ENCODE measurements around the gene TWIST1.

TWIST1 gene

DNA sequence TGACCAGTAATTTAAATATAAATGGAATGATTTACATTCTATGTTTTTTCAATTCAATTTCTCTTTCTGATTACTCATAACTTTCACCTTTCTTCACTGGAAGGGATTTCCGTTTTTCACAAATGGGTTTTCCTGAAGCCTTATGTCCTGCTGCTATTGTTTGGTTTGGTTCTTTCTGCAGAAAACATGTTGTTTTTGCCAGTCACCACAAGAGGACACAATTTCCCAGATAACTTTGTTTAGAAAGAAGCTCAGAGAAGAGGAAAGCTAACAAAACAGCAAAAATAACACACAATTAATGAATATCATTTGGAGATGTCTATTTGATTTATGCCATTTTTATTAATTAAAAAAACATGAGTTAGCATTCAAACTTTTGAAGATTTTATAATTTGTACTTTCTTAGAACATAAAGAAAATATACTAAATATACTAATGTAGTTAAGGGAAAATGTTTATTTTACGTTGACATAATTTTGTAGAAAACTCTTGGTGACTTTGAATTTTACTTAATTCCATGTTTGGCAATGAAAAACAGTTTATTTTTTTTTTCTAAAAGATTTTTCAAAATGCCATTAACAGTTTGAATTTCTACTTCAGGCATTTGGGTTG, 4.6 kb upstream of the TWIST1 start:
- Histone ChIP-seq H3K9me3 (ENCODE audit: insufficient read depth, low read depth, low read length) (no peaks in the 10 kb centered on the region), H3K27ac (ENCODE audit: low read depth, low read length) (no peak overlapping the region), H3K9ac (ENCODE audit: low read depth, low read length) (no peak overlapping the region), H3K27me3 (ENCODE audit: insufficient read depth, low read length) (peaks cover 51% of the 10 kb centered on the region), H3K4me1 (ENCODE audit: insufficient read depth, low read length) (peaks cover 25% of the 10 kb centered on the region), H3K36me3 (ENCODE audit: insufficient read depth, low read length) (no peaks in the 10 kb centered on the region), H3K4me3 (ENCODE audit: low read length) (no peak overlapping the region)
- 0% methylated on average over 1 of the region's 2 CpGs for WGBS

DNA sequence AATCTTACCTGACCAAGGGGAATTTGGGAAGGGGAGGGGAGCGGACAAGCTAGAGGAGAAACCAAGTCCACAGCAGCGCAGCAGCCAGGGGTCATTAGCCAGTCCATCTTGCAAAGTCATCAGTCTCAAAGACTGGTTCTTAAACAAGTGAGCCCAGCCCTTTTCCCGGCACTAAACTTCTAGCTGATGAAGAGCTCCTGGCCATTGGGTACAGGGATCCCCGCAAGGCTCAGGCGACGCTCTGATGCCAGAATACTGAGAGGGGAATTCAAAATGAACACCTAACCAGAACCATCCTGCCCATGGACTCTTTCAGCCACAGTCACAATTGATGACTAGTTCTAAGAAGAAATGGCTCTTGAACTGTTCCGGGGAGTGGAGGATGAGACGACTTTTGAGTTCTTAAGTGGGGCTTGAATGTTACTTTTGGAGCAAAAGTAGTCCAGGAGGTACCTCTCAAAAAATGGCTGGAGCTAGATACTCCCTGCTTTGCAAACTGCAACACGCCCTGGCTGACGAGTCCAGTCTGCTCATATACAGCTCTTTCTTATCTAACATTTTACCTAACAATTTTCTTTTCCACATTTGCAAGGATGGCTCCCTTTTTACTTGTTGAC, 2.5 kb upstream of the TWIST1 start:
- Histone ChIP-seq H3K27ac (ENCODE audit: low read depth, low read length) (no peak overlapping the region), H3K4me3 (ENCODE audit: low read length) (no peak overlapping the region), H3K4me1 (ENCODE audit: insufficient read depth, low read length) (peaks cover 25% of the 10 kb centered on the region), H3K36me3 (ENCODE audit: insufficient read depth, low read length) (no peaks in the 10 kb centered on the region), H3K9ac (ENCODE audit: low read depth, low read length) (no peak overlapping the region), H3K27me3 (ENCODE audit: insufficient read depth, low read length) (peaks cover 69% of the 10 kb centered on the region), H3K9me3 (ENCODE audit: insufficient read depth, low read depth, low read length) (no peaks in the 10 kb centered on the region)
- 12% methylated on average over 10 of the region's 10 CpGs for WGBS

DNA sequence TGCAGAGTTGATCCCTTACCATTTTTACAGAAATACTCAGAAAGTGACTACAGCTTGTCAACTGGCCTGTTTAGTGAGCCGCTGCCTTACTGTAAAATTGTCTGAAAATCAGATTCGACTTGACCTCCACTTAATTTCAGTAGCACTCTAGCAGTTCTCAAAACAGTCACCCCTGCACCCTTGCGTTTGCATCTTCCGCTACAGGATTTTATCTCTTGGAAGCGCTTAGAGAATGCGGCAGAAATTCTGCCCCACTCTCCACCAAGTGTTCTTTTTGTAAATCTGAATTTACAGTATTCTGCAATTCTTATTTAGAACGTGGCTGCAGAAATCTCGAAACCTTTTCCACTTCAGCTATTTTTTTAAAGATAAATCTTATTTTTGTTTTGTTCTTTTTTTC, 1.9 kb upstream of the TWIST1 start:
- Histone ChIP-seq H3K4me1 (ENCODE audit: insufficient read depth, low read length) (peaks cover 25% of the 10 kb centered on the region), H3K9ac (ENCODE audit: low read depth, low read length) (no peak overlapping the region), H3K36me3 (ENCODE audit: insufficient read depth, low read length) (no peaks in the 10 kb centered on the region), H3K27me3 (ENCODE audit: insufficient read depth, low read length) (peaks cover 75% of the 10 kb centered on the region), H3K27ac (ENCODE audit: low read depth, low read length) (no peak overlapping the region), H3K4me3 (ENCODE audit: low read length) (peak overlapping the region; percentile 69; the same call in 1 of the 2 replicates), H3K9me3 (ENCODE audit: insufficient read depth, low read depth, low read length) (no peaks in the 10 kb centered on the region)
- 2% methylated on average over 6 of the region's 8 CpGs for WGBS

DNA sequence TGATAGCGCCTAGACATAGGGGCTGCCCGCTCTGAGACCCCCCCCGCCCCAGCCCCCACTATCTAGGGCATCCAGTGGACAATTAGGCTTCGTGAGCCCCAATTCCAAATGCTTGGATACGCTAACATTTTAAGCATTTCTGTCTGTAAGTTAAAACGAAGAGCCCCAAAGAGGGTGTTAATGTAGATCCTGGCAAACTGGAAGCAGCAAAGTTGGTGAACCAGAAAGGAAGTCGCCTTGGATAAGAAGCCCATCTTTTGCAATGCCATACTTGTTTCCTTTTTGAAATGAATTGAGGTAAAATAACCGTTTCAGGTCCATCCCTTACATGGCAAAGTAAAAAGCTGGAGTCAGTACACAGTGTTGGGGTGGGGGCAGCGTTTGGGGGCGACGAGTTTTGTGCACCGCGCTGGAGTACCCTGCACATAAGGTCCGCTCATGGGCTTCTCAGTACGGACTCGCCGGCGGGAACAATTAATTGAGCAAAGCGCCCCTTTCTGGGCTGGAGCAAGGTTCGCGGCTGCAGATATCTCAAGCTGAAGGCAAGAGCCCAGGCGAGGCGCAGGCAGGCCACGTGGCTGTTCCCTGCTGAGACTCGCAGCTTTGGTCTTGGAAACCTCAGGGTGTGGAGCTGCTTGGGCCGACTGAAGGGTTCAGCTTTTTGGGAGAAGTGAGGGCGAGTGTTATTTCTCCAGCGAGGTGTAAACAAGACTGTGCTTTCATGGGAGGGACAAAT, 1.4 kb upstream of the TWIST1 start:
- no peaks in the 10 kb centered on the region for H3K36me3 ChIP-seq (ENCODE audit: insufficient read depth, low read length)
- H3K27ac ChIP-seq (ENCODE audit: low read depth, low read length): no peak overlapping the region
- peak overlapping the region; percentile 69 for H3K4me3 ChIP-seq (ENCODE audit: low read length)
- peaks cover 80% of the 10 kb centered on the region for H3K27me3 ChIP-seq (ENCODE audit: insufficient read depth, low read length)
- under 1% methylated on average over 28 of the region's 28 CpGs for WGBS
- H3K4me1 ChIP-seq (ENCODE audit: insufficient read depth, low read length): peaks cover 25% of the 10 kb centered on the region
- no peak overlapping the region for H3K9ac ChIP-seq (ENCODE audit: low read depth, low read length)
- H3K9me3 ChIP-seq (ENCODE audit: insufficient read depth, low read depth, low read length): no peaks in the 10 kb centered on the region

DNA sequence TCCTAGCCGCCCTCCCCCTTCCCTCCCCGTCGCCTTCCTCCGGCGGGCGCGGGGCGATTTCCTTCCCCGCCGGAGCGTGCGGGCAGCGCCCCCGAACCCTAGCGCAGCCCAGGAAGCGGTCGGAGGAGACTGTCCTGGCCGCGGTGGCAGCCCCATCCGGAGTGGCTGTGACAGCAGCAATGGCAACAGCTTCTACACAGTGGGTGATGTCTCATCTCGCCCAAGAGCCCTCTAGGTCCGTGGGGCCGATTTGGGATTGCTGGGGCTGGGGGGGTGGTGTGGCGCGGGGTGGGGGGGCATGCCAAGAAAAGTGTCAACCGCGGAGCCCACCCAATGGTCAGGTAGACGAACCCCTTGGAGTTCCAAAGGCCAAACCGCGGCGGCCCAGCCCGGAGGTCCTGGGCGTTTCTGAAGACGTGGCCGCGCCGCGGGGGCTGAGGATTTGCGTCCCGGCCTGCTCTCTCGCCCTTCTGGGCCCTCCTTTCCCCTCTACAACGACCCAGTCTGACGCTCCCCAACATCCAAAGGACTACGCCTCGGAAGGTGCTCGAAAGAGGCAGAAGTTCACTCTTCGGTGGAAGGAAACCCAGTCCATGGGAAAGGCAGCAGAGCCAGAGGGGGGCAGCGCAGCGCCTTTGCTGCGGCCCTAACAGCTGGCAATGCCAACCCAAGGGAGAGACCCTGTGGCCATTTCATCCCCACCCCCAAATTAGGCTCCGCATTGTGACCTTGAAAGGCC, 603 bp upstream of the TWIST1 start:
- Histone ChIP-seq H3K9me3 (ENCODE audit: insufficient read depth, low read depth, low read length) (no peaks in the 10 kb centered on the region), H3K36me3 (ENCODE audit: insufficient read depth, low read length) (no peaks in the 10 kb centered on the region), H3K27me3 (ENCODE audit: insufficient read depth, low read length) (peaks cover 88% of the 10 kb centered on the region), H3K4me3 (ENCODE audit: low read length) (peak overlapping the region; percentile 69), H3K9ac (ENCODE audit: low read depth, low read length) (no peak overlapping the region), H3K4me1 (ENCODE audit: insufficient read depth, low read length) (peaks cover 22% of the 10 kb centered on the region), H3K27ac (ENCODE audit: low read depth, low read length) (no peak overlapping the region)
- under 1% methylated on average over 50 of the region's 51 CpGs for WGBS

DNA sequence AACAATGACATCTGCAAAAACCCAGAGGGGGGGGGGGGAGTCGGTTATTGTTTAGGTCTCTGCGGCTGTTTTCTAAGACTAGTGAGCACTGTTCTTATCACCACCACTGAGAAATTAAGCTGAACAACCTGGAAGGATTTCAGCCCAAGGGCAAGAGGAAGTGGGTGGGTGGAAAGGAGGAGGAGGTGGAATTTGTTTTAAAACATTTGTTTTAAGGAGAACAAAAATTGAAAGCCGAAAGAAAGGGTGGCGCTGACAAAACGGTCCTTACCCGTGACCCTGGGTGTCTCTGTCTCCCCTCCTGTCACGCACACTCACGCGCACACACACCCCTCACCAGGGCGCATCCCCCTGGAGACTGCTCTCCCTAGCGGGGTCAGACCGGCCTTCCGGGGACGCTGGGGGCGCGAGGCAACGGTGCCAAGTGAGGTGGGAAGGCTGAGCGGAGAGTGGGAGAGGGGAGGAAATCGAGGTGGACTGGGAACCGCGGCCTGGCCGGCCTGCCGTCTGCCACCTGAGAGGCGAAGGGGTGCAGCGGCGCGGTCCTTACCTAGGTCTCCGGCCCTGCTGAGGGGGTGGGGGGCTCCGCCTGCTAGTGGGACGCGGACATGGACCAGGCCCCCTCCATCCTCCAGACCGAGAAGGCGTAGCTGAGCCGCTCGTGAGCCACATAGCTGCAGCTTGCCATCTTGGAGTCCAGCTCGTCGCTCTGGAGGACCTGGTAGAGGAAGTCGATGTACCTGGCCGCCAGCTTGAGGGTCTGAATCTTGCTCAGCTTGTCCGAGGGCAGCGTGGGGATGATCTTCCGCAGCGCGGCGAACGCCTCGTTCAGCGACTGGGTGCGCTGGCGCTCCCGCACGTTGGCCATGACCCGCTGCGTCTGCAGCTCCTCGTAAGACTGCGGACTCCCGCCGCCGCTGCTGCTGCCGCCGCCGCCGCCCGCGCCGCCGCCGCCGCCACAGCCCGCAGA, 1.0 kb downstream of the TWIST1 start:
- peak overlapping the region; percentile 69 for H3K4me3 ChIP-seq (ENCODE audit: low read length)
- no peaks in the 10 kb centered on the region for H3K36me3 ChIP-seq (ENCODE audit: insufficient read depth, low read length)
- H3K9ac ChIP-seq (ENCODE audit: low read depth, low read length): peak overlapping the region; percentile 42; the same call in 1 of the 2 replicates

DNA sequence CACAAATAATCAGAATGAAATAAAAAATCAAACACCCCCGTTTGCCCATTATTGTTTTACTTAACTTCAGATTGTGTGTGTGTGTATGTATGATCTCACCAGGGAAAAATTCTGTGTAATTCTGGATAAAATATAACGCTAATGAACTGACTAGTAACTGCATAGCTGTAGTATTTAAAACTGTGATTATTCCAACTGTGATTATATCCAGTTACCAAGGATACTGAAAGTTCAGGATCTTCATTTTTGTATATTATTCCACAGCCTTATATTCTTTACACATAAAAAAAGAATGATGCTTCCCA, 2.9 kb downstream of the TWIST1 start:
- Histone ChIP-seq H3K4me3 (ENCODE audit: low read length) (no peak overlapping the region), H3K4me1 (ENCODE audit: insufficient read depth, low read length) (peaks cover 37% of the 10 kb centered on the region), H3K9me3 (ENCODE audit: insufficient read depth, low read depth, low read length) (no peaks in the 10 kb centered on the region), H3K9ac (ENCODE audit: low read depth, low read length) (no peak overlapping the region), H3K36me3 (ENCODE audit: insufficient read depth, low read length) (no peaks in the 10 kb centered on the region), H3K27ac (ENCODE audit: low read depth, low read length) (no peak overlapping the region), H3K27me3 (ENCODE audit: insufficient read depth, low read length) (peaks cover 99% of the 10 kb centered on the region)
- 29% methylated on average over 1 of the region's 2 CpGs for WGBS

More for the DNA sequence above, 1.0 kb downstream of the TWIST1 start:
- Histone ChIP-seq H3K27ac (ENCODE audit: low read depth, low read length) (no peak overlapping the region), H3K4me1 (ENCODE audit: insufficient read depth, low read length) (peaks cover 29% of the 10 kb centered on the region), H3K9me3 (ENCODE audit: insufficient read depth, low read depth, low read length) (no peaks in the 10 kb centered on the region), H3K27me3 (ENCODE audit: insufficient read depth, low read length) (peaks cover 99% of the 10 kb centered on the region)
- WGBS: under 1% methylated on average over 70 of the region's 70 CpGs

DNA sequence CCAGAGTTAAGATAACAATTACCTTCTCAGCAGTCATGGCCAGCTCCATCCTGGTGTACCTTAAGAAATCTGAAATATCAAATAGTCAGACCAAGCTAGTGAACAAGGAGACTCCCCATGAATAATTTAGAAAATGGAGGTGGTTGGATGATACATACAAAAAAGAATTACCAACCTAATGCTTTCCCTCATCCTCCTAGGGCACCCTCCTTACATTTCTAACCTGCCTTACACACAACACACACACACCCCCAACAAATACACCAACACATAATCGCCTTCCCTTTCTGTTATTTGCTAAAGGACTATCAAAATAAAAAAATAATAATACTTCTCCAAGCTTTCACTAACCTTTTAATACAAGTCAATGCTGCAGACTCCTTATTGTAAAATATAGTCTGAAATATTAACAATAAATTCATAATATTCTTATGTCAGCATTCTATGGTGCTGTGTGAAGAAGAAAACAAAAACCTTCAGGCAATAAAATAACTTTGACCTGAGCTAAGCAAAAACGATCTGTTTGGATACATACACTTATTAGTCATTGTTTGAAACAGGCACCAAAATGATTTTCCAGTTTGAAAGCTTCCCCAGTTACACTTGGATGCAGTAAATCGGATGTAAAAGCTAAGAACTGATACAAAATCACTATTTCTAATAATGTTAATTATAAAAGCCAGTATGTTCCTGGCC, 3.4 kb downstream of the TWIST1 start:
- no peak overlapping the region for H3K4me3 ChIP-seq (ENCODE audit: low read length)
- H3K27ac ChIP-seq (ENCODE audit: low read depth, low read length): no peak overlapping the region
- no peaks in the 10 kb centered on the region for H3K9me3 ChIP-seq (ENCODE audit: insufficient read depth, low read depth, low read length)
- H3K27me3 ChIP-seq (ENCODE audit: insufficient read depth, low read length): peaks cover 99% of the 10 kb centered on the region
- H3K36me3 ChIP-seq (ENCODE audit: insufficient read depth, low read length): no peaks in the 10 kb centered on the region
- 20% methylated on average over 2 of the region's 3 CpGs for WGBS
- H3K9ac ChIP-seq (ENCODE audit: low read depth, low read length): no peak overlapping the region
- peaks cover 38% of the 10 kb centered on the region for H3K4me1 ChIP-seq (ENCODE audit: insufficient read depth, low read length)

DNA sequence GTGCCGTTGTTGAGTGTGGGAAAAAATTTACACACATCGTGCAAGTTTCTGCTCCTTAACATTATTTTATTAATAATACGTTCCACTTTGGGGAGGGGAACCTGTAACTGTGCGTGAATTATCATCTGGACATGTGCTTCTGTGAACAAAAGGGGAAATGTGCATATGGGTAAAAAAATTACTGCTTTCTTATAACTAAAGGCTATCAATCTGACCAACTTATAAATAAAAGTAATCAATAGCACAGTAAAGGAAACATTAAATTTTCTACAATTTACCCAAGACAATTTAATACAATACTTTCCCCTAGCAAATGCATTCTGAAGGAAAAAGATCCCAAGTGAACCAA, 4.5 kb downstream of the TWIST1 start:
- no peak overlapping the region for H3K27ac ChIP-seq (ENCODE audit: low read depth, low read length)
- WGBS: no CpG with 5 or more reads among the region's 4 CpGs
- peaks cover 43% of the 10 kb centered on the region for H3K4me1 ChIP-seq (ENCODE audit: insufficient read depth, low read length)
- H3K36me3 ChIP-seq (ENCODE audit: insufficient read depth, low read length): no peaks in the 10 kb centered on the region
- H3K9me3 ChIP-seq (ENCODE audit: insufficient read depth, low read depth, low read length): no peaks in the 10 kb centered on the region
- no peak overlapping the region for H3K9ac ChIP-seq (ENCODE audit: low read depth, low read length)
- H3K27me3 ChIP-seq (ENCODE audit: insufficient read depth, low read length): peaks cover 99% of the 10 kb centered on the region
- H3K4me3 ChIP-seq (ENCODE audit: low read length): peak overlapping the region; percentile 30; the same call in 1 of the 2 replicates

All from HUES64 (cell line).